HepG2 (cell line): ENCODE results near the gene MADD. TPM values are rescaled to one million over a fixed set of nuclear protein-coding genes. Genes with fewer than 3 reads are reported as not detected.

Experiments
- FOXO1 ChIP-seq: sonication (generic); formaldehyde crosslinking; IDR thresholded peaks from 2 replicates; pipeline ENCODE4 v1.4.0; 2020; ENCODE audit warnings: missing genetic modification reagents
- PCBP2 ChIP-seq: fragments of 200-400 bp; formaldehyde crosslinking; optimal IDR thresholded peaks from 2 replicates; pipeline ENCODE3; 2018; ENCODE audit warnings: low read length, low read depth; ENCODE audit not compliant: poor library complexity, severe bottlenecking
- SOX6 ChIP-seq, 2 experiments: fragments of 450-650 bp in 1 of 2; sonication (generic) in 1 of 2; formaldehyde crosslinking in 1 of 2; IDR thresholded peaks; 2 replicates each; pipeline versions ENCODE4 v1.4.0 to v1.6.1; 2017 to 2020; ENCODE audit warnings: antibody characterized with exemption in 1 of 2, mild to moderate bottlenecking in 1 of 2, missing genetic modification reagents in 1 of 2
- ZBTB43 ChIP-seq: sonication (generic); formaldehyde crosslinking; conservative IDR thresholded peaks from 2 replicates; pipeline ENCODE4 v1.4.0; 2020; ENCODE audit warnings: missing genetic modification reagents
- ZNF24 ChIP-seq: fragments of 450-650 bp; IDR thresholded peaks from 2 replicates; pipeline ENCODE4 v1.6.1; 2017; ENCODE audit warnings: antibody characterized with exemption, mild to moderate bottlenecking
- ZNF687 ChIP-seq: sonication (generic); formaldehyde crosslinking; IDR thresholded peaks from 2 replicates; pipeline ENCODE4 v1.5.1; 2020; ENCODE audit warnings: mild to moderate bottlenecking, missing genetic modification reagents, moderate library complexity
- ZNF768 ChIP-seq: sonication (generic); formaldehyde crosslinking; IDR thresholded peaks from 2 replicates; pipeline ENCODE4 v1.4.0; 2020; ENCODE audit warnings: missing genetic modification reagents
- polyA plus RNA-seq, 8 experiments: library from polyadenylated mRNA; depleted of rRNA in 3 of 8; stranded (reverse) in 7 of 8; unstranded in 1 of 8; fragments of >200 nt; fragmentation: Illumina TruSeq in 4 of 8; extraction: Trizol in 4 of 8; gene quantifications; 2 replicates each; pipeline versions ENCODE4 v1.2.1 to v1.2.3, GENCODE V29; 2011 to 2016; ENCODE audit warnings: low read depth in 4 of 8, missing spikeins in 1 of 8, mixed read lengths in 1 of 8; ENCODE audit not compliant: insufficient read depth in 1 of 8
- total RNA-seq, 5 experiments: library from RNA; depleted of rRNA; stranded (reverse); fragments of >200 nt; fragmentation: Illumina TruSeq; extraction: Trizol; gene quantifications; 2 replicates each; pipeline ENCODE4 v1.2.3, GENCODE V29; 2016; ENCODE audit warnings: low read depth in 1 of 5
- TF ChIP-seq, protein P1 (sequence below): sonication (generic); formaldehyde crosslinking; IDR thresholded peaks from 2 replicates; pipeline ENCODE4 v1.4.0; 2020; ENCODE audit warnings: missing genetic modification reagents, borderline replicate concordance
- TF ChIP-seq, protein P2 (sequence below): sonication (generic); formaldehyde crosslinking; IDR thresholded peaks from 2 replicates; pipeline ENCODE4 v1.5.0; 2020; ENCODE audit warnings: mild to moderate bottlenecking, missing genetic modification reagents, moderate library complexity

Gene MADD
- total and polyA plus RNA-seq, 2 of the 13 experiments (the other 11 are each of a cell fraction or from before 2014, with no cell fraction given) = 18.0 to 29.2 TPM

DNA sequence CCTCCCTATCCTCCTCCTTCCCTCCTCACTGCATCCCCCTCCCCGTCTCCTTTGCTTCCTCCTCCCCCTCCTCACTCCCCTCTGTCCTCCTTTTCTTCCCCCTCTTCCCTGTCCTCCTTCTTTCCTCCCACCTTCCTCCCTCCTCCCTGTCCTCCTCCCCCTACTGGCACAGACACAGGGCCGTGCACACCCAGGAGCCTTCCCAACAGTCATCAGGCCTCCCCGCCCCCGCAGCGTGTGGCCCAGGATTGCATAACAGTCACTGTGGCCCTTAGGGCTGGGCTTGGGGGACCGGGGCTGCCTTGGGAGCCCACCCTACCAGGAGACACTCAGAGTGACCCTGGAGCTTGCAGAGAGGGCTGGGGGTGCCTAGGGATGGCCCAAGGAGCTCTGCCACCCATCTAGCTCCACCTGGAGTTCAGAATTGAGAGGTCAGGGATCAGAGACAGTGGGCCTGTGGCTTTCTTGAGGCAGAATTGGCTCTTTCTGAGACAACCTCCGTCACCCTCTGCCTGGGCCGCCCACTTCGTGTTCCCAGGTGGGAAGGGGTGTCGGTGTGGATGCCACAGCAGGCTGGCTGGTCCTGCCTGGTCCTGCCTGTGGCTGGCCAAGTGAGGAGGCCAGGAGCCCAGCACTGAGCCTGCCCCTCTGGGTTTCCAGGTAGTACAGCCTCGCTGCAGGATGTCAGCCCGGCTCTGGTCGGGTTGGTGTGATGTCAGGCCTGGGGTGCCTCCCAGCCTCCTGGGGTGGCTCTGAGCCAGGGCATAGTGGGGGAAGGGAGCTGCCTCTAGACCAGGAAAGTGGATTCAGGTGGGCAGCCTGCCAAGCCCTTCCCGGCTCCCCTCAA lies 106.8 kb downstream of the MADD start (continued):
- TF ChIP-seq ZNF687 = peak; percentile 3; the same call in 1 of the 2 replicates
- no peak for TF ChIP-seq FOXO1 (CRISPR knock-in tag)
- peak; percentile 68 for TF ChIP-seq PCBP2
- TF ChIP-seq ZBTB43 = no peak
- TF ChIP-seq, protein P1, sequence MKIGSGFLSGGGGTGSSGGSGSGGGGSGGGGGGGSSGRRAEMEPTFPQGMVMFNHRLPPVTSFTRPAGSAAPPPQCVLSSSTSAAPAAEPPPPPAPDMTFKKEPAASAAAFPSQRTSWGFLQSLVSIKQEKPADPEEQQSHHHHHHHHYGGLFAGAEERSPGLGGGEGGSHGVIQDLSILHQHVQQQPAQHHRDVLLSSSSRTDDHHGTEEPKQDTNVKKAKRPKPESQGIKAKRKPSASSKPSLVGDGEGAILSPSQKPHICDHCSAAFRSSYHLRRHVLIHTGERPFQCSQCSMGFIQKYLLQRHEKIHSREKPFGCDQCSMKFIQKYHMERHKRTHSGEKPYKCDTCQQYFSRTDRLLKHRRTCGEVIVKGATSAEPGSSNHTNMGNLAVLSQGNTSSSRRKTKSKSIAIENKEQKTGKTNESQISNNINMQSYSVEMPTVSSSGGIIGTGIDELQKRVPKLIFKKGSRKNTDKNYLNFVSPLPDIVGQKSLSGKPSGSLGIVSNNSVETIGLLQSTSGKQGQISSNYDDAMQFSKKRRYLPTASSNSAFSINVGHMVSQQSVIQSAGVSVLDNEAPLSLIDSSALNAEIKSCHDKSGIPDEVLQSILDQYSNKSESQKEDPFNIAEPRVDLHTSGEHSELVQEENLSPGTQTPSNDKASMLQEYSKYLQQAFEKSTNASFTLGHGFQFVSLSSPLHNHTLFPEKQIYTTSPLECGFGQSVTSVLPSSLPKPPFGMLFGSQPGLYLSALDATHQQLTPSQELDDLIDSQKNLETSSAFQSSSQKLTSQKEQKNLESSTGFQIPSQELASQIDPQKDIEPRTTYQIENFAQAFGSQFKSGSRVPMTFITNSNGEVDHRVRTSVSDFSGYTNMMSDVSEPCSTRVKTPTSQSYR (CRISPR knock-in tag) = peak; percentile 43; the same call in 1 of the 2 replicates
- TF ChIP-seq ZNF768 (CRISPR knock-in tag) = peak; percentile 47; the same call in 1 of the 2 replicates
- TF ChIP-seq SOX6 (IDR thresholded peaks at IDR 0.05) = no peak
- 0 out of 2 replicates have a peak, but pooled peaks have one; percentile 10 for TF ChIP-seq SOX6 (CRISPR knock-in tag; IDR thresholded peaks at IDR 0.05)
- no peak for TF ChIP-seq ZNF24
- TF ChIP-seq, protein P2, sequence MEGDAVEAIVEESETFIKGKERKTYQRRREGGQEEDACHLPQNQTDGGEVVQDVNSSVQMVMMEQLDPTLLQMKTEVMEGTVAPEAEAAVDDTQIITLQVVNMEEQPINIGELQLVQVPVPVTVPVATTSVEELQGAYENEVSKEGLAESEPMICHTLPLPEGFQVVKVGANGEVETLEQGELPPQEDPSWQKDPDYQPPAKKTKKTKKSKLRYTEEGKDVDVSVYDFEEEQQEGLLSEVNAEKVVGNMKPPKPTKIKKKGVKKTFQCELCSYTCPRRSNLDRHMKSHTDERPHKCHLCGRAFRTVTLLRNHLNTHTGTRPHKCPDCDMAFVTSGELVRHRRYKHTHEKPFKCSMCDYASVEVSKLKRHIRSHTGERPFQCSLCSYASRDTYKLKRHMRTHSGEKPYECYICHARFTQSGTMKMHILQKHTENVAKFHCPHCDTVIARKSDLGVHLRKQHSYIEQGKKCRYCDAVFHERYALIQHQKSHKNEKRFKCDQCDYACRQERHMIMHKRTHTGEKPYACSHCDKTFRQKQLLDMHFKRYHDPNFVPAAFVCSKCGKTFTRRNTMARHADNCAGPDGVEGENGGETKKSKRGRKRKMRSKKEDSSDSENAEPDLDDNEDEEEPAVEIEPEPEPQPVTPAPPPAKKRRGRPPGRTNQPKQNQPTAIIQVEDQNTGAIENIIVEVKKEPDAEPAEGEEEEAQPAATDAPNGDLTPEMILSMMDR (CRISPR knock-in tag) = peak; percentile 38
